ENCODE measurements around the gene GGT6.

GRCh38 chr17:4542003-4542725, 18.2 kb downstream of the GGT6 start:
- TF ChIP-seq POLR2A (IDR thresholded peaks at IDR 0.05) = no peak
- TF ChIP-seq CTCF (IDR thresholded peaks at IDR 0.05) = no peak
- no peak for TF ChIP-seq POLR2AphosphoS5 (IDR thresholded peaks at IDR 0.05; ENCODE audit: insufficient read depth in 1 of 2, low read depth in 1 of 2)
